Activated T-cell treated with anti-CD3 and anti-CD28 coated beads, Interleukin-2, amount 50 U/mL, for 72 hours (primary cell): Measurements from ENCODE around the gene CHIC2. TPM values are rescaled to one million over a fixed set of nuclear protein-coding genes. Genes with fewer than 3 reads are reported as not detected.
A peak's percentile ranks its signal among the peaks of the same experiment; 100 is the strongest.

ENCODE experiments used
- ATAC-seq, 2 donors: fragments of 150-1000 bp; cut with Tn5 transposase; replicated peaks in 1 of 2; 2 replicates each; pipeline ENCODE4 v1.10.0; 2021; ENCODE audit warnings: moderate library complexity in 2 of 2, mild to moderate bottlenecking in 1 of 2
- DNase-seq, 2 donors: peaks; one replicate each; pipeline ENCODE4 v3.0.0; 2021 to 2022; ENCODE audit warnings: mixed read lengths in 1 of 2
- H3K27ac Mint-ChIP-seq: one replicate; pipeline ENCODE4 v1.8.0; 2022; ENCODE audit warnings: mild to moderate bottlenecking, moderate library complexity, mixed read lengths
- H3K27me3 Mint-ChIP-seq: one replicate; pipeline ENCODE4 v1.8.0; 2022; ENCODE audit warnings: low read depth, mixed read lengths
- H3K36me3 Mint-ChIP-seq, 2 donors: one replicate each; pipeline ENCODE4 v1.8.0; 2022; ENCODE audit warnings: mixed read lengths in 2 of 2, mild to moderate bottlenecking in 1 of 2; ENCODE audit not compliant: insufficient read depth in 2 of 2
- H3K4me1 Mint-ChIP-seq: one replicate; pipeline ENCODE4 v1.8.0; 2022; ENCODE audit warnings: low read depth, mixed read lengths
- H3K4me3 Mint-ChIP-seq, 2 donors: one replicate each; pipeline ENCODE4 v1.8.0; 2022; ENCODE audit warnings: mild to moderate bottlenecking in 2 of 2, mixed read lengths in 2 of 2, moderate library complexity in 2 of 2
- H3K9me3 Mint-ChIP-seq, 2 donors: one replicate each; pipeline ENCODE4 v1.8.0; 2022; ENCODE audit warnings: mixed read lengths in 2 of 2
- total RNA-seq, 2 donors: library from RNA; stranded (reverse); gene quantifications; one replicate each; pipeline ENCODE4 v1.2.3, GENCODE V29; 2022

Gene CHIC2
- total RNA-seq, 2 donors from 2014 or later, result 22.9 to 31.1 TPM

DNA sequence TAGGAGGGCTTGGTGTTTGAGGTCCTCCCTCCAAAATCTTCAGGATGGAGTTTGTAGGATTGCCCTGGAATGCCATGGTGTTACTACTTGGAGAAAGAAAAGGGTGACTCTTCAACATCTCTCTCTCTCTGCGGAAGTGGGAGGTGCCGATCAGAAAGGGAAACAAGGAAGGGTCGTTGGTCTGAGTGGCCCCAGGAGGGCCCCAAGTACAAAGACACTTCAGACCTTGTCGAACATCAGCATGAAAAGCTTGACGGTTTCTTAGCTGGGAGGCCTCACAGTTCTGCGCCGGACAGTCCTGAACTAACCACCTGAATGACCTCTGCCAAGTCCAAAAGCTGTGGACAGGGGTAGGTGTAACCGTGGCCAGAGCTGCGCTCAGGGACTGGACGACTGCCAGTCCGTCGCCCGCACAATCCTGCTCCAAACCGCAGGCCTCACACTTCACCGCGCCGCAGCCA, 34.9 kb upstream of the CHIC2 start:
- Mint-ChIP-seq H3K9me3 (no peaks in the 10 kb centered on the region), H3K36me3 (no peaks in the 10 kb centered on the region), H3K27me3 (peaks cover 86% of the 10 kb centered on the region), H3K4me1 (peaks cover 41% of the 10 kb centered on the region), H3K27ac (no peak overlapping the region), H3K4me3 (peak overlapping the region; percentile 79 to 81)
- peak in 1 of 2 donors; percentile 8 for ATAC-seq
- peak in 1 of 2 donors; percentile 10 for DNase-seq

DNA sequence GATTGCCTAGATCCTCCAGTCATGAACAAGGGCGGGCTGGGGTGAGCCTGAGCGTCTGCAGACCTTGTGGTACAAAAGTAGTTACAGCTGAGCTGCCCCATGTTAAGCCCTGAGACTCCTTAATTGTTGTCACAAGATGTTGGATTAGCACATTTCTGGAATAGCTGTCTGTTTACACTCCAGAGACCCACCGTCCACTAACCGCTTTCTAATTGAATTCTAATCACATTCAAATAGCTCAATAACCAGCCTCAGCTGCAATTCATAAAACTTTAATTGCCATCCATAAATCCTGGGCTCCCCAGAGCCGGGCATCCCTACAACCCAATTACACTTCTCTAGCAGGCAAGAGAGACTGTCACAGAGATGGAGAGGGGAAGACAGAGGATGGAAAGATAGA, 34.0 kb upstream of the CHIC2 start:
- Mint-ChIP-seq H3K27ac (no peak overlapping the region), H3K4me1 (peaks cover 51% of the 10 kb centered on the region), H3K27me3 (peaks cover 88% of the 10 kb centered on the region), H3K36me3 (no peaks in the 10 kb centered on the region), H3K9me3 (no peaks in the 10 kb centered on the region), H3K4me3 (peak overlapping the region; percentile 79 to 81)
- DNase-seq (no peak), ATAC-seq (no peak)

DNA sequence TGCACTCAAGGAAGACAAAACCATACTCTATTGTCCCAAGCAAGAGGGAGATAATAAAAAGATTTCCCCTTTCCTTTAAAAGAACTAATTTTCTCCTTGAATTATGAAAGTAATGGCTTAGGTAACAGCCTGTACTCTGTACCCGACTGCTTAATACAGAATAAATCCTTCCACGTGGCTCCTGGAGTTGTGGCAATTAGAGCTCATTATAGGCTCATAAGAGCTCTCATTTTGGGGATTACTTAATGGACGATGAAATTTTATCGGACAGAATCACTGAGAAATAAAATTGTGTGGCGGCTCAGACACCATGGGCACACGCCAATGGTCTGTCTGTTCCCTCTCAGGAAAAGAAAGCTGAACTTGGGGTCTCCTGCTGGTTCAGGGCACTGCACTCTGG, 32.7 kb upstream of the CHIC2 start:
- DNase-seq (no peak), ATAC-seq (no peak)
- no peaks in the 10 kb centered on the region for H3K9me3 Mint-ChIP-seq
- no peak overlapping the region for H3K27ac Mint-ChIP-seq
- H3K4me3 Mint-ChIP-seq, result no peak overlapping the region
- no peaks in the 10 kb centered on the region for H3K36me3 Mint-ChIP-seq
- H3K4me1 Mint-ChIP-seq, result peaks cover 52% of the 10 kb centered on the region
- H3K27me3 Mint-ChIP-seq, result peaks cover 88% of the 10 kb centered on the region

DNA sequence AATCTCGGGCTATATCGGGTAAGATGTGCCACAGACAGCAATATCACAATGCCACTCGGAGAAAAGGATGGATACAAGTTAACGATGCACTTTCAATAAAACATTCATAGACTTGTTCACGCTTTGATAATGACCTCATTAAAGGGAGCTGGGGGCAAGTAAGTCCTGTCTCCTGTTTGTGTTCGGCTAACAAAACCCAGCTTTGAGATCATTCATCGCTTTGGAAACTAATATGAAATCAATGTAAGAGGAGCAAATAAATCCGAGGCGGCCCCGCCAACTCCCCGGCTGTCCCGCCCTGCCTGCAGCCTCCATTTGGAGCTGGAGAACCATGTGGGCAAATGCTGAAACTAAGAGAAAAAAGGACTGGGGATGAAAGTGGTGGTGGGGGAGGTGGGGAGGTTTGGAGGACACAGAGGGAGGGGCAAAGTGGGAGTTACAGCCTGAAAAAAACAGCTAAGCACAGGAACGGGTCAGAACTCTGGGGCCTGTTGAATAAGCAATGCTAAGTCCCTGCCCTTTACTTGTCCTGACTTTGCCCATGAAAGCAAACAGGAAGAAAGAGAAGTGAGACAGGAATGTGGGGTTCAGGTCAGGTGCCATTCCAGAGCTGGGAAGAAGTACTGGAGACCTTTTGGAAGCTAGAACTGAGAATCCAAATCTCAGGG, 32.0 kb upstream of the CHIC2 start:
- Mint-ChIP-seq H3K4me3 (no peak overlapping the region), H3K36me3 (peaks cover 0 to 3% of the 10 kb centered on the region in 2 donors), H3K27ac (no peak overlapping the region), H3K4me1 (peaks cover 55% of the 10 kb centered on the region), H3K27me3 (peaks cover 89% of the 10 kb centered on the region), H3K9me3 (no peaks in the 10 kb centered on the region)
- no peak for DNase-seq
- ATAC-seq, result no peak

DNA sequence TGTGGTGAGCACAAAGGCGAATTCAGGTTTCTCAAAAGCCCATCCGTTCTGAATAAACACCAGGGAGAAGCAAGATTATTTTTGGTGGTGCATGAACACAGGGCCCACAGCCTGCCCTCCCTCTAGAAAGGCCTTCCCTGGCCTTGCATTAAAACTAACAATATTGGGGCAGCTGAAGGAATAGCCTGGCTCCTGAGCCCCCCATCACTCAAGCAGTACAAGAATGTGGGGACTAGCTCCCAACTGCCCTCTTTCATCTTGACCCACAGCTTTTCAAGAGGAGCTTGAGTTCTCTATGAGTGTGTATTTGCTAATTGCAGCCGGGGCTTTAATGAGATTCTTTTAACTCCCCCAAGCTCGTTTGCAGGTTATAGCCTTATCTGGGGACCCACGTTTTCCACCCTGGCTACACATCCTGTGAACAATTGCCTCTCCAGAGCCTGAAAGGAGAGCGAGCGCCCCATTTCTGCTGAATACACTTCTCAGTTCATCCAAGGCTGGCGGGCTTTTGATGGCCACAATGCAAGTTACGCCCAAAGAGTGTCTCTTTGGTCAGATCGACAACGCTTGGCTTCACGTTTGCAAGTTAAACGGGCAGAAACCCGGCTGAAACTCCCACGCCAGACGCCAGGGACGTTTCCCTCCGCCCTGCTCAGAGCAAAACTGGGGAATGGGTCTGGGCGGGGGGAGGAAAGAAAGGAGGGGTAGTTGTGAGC, 30.9 kb upstream of the CHIC2 start:
- H3K36me3 Mint-ChIP-seq, result peaks cover 0 to 3% of the 10 kb centered on the region in 2 donors

DNA sequence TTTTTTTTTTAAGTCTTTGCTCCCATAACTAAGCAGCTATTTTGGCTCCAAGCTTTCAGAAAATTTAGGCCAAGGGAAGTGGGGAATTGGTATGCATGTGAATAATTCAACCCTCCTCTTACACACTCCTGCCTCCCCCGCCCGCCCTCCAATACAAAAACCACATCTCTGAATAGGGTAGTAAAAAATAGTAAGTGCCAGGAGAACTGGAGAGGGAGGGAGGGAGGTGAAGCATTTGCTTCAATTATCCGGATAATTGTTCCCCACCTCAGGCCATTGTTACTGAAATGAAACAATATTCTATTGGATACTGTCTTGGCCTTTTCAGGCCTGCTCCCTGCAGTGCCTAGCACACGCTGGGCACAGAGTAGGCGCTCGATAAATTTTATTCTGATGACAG, 30.0 kb upstream of the CHIC2 start:
- peaks cover 0 to 3% of the 10 kb centered on the region in 2 donors for H3K36me3 Mint-ChIP-seq
- H3K27me3 Mint-ChIP-seq, result peaks cover 92% of the 10 kb centered on the region
- H3K4me3 Mint-ChIP-seq, result peak overlapping the region in 1 of 2 donors; percentile 76
- H3K9me3 Mint-ChIP-seq, result no peaks in the 10 kb centered on the region
- ATAC-seq, result no peak
- DNase-seq, result no peak
- no peak overlapping the region for H3K27ac Mint-ChIP-seq
- H3K4me1 Mint-ChIP-seq, result peaks cover 50% of the 10 kb centered on the region

More for the DNA sequence above, 30.9 kb upstream of the CHIC2 start:
- peaks cover 53% of the 10 kb centered on the region for H3K4me1 Mint-ChIP-seq
- no peak for ATAC-seq
- no peaks in the 10 kb centered on the region for H3K9me3 Mint-ChIP-seq
- no peak overlapping the region for H3K27ac Mint-ChIP-seq
- no peak for DNase-seq
- H3K27me3 Mint-ChIP-seq, result peaks cover 94% of the 10 kb centered on the region
- H3K4me3 Mint-ChIP-seq, result peak overlapping the region in 1 of 2 donors; percentile 20

DNA sequence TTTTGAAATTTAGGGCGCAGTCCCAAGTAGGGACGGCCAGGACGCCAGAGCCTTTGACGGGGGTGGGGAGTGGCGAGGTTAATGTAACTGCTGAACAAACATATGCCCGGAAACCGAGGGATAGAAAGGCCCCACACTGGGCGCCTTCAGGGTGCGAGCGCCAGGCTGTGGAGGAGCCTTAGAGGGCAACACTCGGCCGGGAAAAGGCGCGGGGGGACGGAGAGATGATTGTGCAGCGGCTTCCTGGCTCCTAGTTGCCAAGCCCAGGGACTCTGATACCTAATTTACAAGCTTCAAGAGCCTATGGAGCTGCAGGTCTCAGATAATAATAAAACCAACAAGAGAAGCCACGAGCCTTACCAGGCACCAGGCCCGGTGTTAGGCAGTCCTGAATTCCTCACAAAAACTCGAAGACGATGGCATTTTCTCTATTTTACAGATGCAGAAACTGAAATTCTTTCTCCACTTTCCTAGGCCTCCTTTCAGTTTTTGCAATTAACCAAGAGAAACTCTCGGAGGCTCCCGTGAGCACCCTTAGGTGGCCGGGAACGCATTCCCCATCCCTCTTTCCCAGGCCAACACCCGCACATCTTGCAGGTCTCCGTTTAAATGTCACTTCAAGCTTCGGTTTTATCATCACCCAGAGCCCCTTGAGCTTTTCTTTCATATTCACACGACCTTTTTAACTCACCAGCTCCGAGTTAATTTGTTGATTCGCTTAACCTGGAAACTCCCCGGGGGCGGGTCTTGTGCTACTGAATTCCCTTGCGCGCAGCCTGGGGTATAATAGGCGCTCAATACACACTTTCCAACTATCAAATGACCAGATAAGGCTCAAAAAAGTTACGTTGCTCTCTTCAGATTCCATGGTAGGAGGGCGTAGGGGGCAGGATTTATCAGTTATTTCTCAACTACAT, 29.2 kb upstream of the CHIC2 start:
- H3K9me3 Mint-ChIP-seq, result no peaks in the 10 kb centered on the region
- peaks cover 88% of the 10 kb centered on the region for H3K27me3 Mint-ChIP-seq
- peak overlapping the region; percentile 76 to 85 for H3K4me3 Mint-ChIP-seq
- no peak overlapping the region for H3K27ac Mint-ChIP-seq
- ATAC-seq (no peak), DNase-seq (peak in 1 of 2 donors; percentile 35)
- H3K36me3 Mint-ChIP-seq, result peaks cover 0 to 3% of the 10 kb centered on the region in 2 donors
- H3K4me1 Mint-ChIP-seq, result peaks cover 45% of the 10 kb centered on the region

DNA sequence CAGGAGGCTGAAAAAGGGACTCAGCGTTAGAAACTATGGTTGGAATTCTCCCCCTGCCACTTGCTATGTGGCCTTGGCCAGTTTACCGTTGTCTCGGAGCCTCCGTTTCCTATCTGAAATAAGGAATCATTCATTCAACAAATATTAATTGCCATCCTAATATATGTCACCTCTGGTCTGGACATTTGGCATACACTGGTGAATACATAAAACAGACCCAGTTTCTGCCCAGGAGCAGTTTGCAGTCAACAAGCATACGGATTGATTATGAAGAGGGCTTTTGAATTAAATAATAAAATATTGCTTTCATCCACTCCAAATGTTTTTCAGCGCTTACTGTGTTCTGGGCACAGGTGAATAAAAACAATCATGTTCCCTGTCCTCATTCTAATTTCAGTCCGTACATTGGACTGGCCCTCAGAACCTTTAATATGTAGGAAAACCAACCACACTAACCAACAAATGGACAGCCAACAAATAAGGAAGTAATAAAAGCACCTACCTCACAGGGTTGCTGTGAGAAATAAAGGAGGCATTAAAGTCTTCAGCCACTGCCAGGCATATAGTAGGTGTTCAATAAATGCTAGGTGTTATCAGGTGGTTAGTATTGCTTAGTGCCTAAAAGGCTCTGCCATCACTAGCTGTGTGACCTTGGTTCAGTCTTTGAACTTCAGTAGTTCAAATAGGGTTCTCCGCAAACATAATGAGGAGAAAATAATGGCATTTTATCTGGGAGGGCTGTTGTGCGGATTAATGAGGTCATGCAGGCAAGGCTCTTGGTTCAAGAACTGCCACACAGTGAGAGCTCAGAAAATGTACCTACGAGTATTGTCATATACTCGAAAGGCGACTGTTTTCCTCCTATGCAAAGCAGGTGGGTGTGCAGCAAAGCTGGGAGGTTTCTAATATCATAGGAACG, 28.3 kb upstream of the CHIC2 start:
- ATAC-seq (no peak), DNase-seq (no peak)
- Mint-ChIP-seq H3K4me1 (peaks cover 38% of the 10 kb centered on the region), H3K4me3 (peak overlapping the region; percentile 85 to 91), H3K36me3 (peaks cover 0 to 3% of the 10 kb centered on the region in 2 donors), H3K27me3 (peaks cover 86% of the 10 kb centered on the region), H3K9me3 (no peaks in the 10 kb centered on the region), H3K27ac (no peak overlapping the region)

DNA sequence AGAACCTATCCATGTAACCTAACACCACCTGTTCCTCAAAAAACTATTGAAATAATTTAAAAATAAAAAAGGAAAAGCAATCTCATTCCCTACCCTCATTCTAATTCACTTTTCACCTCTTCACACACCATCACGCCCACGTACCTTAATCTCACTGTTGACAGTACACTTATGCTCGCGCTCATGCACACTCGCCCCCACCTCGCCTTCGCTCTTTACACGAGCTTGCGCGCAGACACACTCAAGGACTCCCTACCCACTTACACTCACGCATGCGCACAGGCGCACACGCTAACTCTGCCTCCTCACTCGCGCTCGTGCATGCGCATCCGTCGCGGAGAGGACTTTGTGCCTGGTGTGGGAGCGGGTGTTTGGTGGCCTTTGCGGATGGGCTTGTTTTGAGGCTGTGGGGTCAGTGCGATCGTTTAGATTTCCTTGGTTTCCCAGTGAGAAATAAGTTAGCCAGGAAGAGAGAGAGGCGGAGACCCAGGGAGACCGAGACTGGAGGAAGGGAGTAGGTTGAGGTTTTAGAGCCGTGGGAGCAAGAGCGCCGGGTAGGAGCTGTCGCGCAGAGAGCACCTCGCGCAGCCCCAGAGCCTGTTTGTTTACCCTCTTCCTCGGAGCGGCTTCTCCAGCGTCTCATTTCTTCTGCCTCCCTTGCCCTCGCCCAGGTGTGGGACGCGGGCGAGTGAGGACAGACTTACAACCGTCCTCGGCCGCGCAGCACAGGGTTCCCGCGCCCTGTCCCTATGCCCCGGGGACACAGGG, 27.4 kb upstream of the CHIC2 start:
- DNase-seq, result peak; percentile 78 to 80
- Mint-ChIP-seq H3K27me3 (peaks cover 80% of the 10 kb centered on the region), H3K27ac (peak overlapping the region; percentile 1), H3K4me3 (peak overlapping the region; percentile 85 to 91), H3K4me1 (peaks cover 38% of the 10 kb centered on the region), H3K36me3 (peaks cover 0 to 3% of the 10 kb centered on the region in 2 donors), H3K9me3 (no peaks in the 10 kb centered on the region)
- ATAC-seq, result peak; percentile 90 to 92

DNA sequence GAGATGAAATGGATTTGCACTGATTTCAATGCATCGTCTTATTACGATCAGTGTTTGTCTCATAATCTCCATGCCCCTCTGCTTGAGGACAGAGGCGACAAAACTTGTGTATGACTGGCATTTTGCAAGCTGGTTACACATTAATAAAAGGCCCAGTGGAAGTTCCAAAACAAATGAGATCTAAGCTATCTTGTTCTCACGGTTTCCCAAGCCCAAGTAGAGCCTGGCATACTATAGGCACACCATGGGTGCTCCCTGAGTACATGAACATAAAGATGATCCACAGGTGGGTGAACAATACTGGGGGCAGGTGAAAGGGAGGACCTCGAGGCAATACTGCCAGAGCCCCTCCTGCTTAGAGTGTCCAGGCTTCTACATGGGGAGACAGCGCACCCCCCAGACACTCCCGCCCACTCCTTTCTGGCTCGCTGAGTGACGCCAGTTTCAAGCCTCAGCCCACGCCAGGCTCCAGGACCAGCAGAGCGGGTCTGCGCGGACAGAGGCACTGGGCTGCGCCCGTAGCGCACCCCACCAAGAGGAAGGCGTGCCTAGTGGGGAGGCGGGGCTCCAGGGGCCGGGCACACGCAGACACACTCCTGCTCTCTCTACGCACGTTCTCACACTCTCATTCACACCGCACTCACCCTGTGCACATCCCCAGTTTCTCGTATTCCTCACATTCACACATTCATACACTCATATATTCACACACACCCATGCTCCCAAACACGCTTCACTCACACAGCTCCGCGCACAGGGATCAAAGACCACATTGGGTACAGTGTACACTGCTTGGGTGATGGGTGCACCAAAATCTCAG, 26.6 kb upstream of the CHIC2 start:
- Mint-ChIP-seq H3K4me1 (peaks cover 38% of the 10 kb centered on the region), H3K27me3 (peaks cover 80% of the 10 kb centered on the region), H3K4me3 (peak overlapping the region; percentile 85 to 91), H3K27ac (no peak overlapping the region), H3K9me3 (no peaks in the 10 kb centered on the region), H3K36me3 (peaks cover 0 to 3% of the 10 kb centered on the region in 2 donors)
- DNase-seq (peak in 1 of 2 donors; percentile 23), ATAC-seq (peak; percentile 58 to 65)

DNA sequence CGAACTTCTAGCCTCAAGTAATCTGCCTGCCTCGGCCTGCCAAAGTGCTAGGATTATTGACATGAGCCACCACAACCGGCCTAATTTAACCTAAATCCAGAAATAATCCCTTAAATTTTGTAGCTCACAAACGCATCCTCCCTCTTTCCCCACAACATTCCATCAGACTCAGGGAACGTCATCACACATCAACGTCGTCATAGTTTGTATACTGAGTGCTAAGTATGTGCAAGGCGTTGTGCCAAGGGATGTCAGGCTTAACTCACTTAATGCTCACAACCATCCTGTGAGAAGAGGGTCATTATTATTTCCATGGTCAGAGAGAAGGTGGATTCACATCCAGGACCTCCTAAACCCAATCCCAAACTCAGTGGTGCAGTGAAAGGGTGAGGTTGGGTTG, 26.0 kb upstream of the CHIC2 start:
- no peak overlapping the region for H3K27ac Mint-ChIP-seq
- no peaks in the 10 kb centered on the region for H3K9me3 Mint-ChIP-seq
- ATAC-seq (no peak), DNase-seq (no peak)
- H3K27me3 Mint-ChIP-seq, result peaks cover 75% of the 10 kb centered on the region
- peaks cover 35% of the 10 kb centered on the region for H3K4me1 Mint-ChIP-seq
- peaks cover 0 to 3% of the 10 kb centered on the region in 2 donors for H3K36me3 Mint-ChIP-seq
- H3K4me3 Mint-ChIP-seq, result no peak overlapping the region
